ENCODE results near the gene C1orf56. TPM values are rescaled to one million over a fixed set of nuclear protein-coding genes. Genes with fewer than 3 reads are reported as not detected.
A peak's percentile ranks its signal among the peaks of the same experiment; 100 is the strongest.

The C1orf56 gene
- polyA plus RNA-seq, 1 of the 3 experiments (the other 2 are of a cell fraction): 5.5 TPM

DNA sequence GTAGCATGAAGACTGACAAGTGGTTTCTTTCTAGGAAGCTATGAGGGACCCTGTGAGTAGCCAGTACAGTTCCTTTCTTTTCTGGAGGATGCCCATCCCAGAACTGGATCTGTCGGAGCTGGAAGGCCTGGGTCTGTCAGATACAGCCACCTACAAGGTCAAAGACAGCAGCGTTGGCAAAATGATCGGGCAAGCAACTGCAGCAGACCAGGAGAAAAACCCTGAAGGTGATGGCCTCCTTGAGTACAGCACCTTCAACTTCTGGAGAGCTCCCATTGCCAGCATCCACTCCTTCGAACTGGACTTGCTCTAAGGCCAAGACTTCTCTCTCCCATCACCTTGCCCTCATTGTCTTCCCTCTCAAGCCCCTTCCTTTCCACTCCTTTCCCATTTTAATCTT lies 19.6 kb downstream of the C1orf56 start:
- no peak overlapping the region for H2AFZ ChIP-seq (ENCODE audit: low read depth)
- H3K4me2 ChIP-seq: no peak overlapping the region
- H3K9me3 ChIP-seq: no peaks in the 10 kb centered on the region
- H3K27me3 ChIP-seq (ENCODE audit: insufficient read depth): no peaks in the 10 kb centered on the region
- no peaks in the 10 kb centered on the region for H3K9me2 ChIP-seq
- H3K4me1 ChIP-seq (ENCODE audit: control insufficient read depth in 1 of 2, insufficient read depth in 2 of 2, low read depth in 1 of 2, low read length in 1 of 2): peaks cover 9 to 13% of the 10 kb centered on the region in 2 experiments
- H3K9ac ChIP-seq: no peak overlapping the region
- POLR2A ChIA-PET: interaction anchor here (0.6 kb wide), 1 partner anchor 89 kb away, joined by 3 read pairs; the partner anchor contains the start of gene TNFAIP8L2
- 100% methylated on average over 2 of the region's 4 CpGs for WGBS (ENCODE audit: low lambda C conversion rate)
- peak overlapping the region in 1 of 2 experiments; percentile 29; a peak in 1 of 4 replicates for H3K27ac ChIP-seq (ENCODE audit: low read depth in 2 of 2, low read length in 1 of 2)
- TF ChIP-seq TAF1 (IDR thresholded peaks at IDR 0.05; ENCODE audit: borderline replicate concordance, low read depth, low read length) (no peak), POLR2AphosphoS5 (IDR thresholded peaks at IDR 0.05; ENCODE audit: low read depth, low read length) (no peak), JUND (IDR thresholded peaks at IDR 0.05) (no peak)
- TF ChIP-seq, protein P1, sequence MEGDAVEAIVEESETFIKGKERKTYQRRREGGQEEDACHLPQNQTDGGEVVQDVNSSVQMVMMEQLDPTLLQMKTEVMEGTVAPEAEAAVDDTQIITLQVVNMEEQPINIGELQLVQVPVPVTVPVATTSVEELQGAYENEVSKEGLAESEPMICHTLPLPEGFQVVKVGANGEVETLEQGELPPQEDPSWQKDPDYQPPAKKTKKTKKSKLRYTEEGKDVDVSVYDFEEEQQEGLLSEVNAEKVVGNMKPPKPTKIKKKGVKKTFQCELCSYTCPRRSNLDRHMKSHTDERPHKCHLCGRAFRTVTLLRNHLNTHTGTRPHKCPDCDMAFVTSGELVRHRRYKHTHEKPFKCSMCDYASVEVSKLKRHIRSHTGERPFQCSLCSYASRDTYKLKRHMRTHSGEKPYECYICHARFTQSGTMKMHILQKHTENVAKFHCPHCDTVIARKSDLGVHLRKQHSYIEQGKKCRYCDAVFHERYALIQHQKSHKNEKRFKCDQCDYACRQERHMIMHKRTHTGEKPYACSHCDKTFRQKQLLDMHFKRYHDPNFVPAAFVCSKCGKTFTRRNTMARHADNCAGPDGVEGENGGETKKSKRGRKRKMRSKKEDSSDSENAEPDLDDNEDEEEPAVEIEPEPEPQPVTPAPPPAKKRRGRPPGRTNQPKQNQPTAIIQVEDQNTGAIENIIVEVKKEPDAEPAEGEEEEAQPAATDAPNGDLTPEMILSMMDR (IDR thresholded peaks at IDR 0.05): no peak
- TF ChIP-seq, protein P2, sequence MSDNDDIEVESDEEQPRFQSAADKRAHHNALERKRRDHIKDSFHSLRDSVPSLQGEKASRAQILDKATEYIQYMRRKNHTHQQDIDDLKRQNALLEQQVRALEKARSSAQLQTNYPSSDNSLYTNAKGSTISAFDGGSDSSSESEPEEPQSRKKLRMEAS (IDR thresholded peaks at IDR 0.05; ENCODE audit: low read depth): no peak
- TF ChIP-seq, protein P3, sequence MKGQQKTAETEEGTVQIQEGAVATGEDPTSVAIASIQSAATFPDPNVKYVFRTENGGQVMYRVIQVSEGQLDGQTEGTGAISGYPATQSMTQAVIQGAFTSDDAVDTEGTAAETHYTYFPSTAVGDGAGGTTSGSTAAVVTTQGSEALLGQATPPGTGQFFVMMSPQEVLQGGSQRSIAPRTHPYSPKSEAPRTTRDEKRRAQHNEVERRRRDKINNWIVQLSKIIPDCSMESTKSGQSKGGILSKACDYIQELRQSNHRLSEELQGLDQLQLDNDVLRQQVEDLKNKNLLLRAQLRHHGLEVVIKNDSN (IDR thresholded peaks at IDR 0.05; ENCODE audit: borderline replicate concordance, low read depth): no peak
- DNase-seq: no peak
- peaks cover 32% of the 10 kb centered on the region for H4K20me1 ChIP-seq (ENCODE audit: insufficient read depth)
- peaks cover 53% of the 10 kb centered on the region for H3F3A ChIP-seq (replicated peaks; ENCODE audit: insufficient read depth)
- peaks cover 21 to 45% of the 10 kb centered on the region in 2 experiments for H3K36me3 ChIP-seq (replicated peaks in 1 of 2; ENCODE audit: control insufficient read depth in 1 of 2, insufficient read depth in 2 of 2, low read length in 1 of 2)
- H3K4me3 ChIP-seq (ENCODE audit: low read depth in 2 of 2, low read length in 1 of 2): no peak overlapping the region
- CTCF ChIA-PET: interaction anchor here (0.7 to 1.9 kb wide), 4 partner anchors 19 to 89 kb away, joined by 3 to 8 read pairs (median 6); partner anchors contain the start of genes C1orf56, MINDY1 and TNFAIP8L2
- peaks cover 73% of the 10 kb centered on the region for H3K79me2 ChIP-seq (ENCODE audit: insufficient read depth)

DNA sequence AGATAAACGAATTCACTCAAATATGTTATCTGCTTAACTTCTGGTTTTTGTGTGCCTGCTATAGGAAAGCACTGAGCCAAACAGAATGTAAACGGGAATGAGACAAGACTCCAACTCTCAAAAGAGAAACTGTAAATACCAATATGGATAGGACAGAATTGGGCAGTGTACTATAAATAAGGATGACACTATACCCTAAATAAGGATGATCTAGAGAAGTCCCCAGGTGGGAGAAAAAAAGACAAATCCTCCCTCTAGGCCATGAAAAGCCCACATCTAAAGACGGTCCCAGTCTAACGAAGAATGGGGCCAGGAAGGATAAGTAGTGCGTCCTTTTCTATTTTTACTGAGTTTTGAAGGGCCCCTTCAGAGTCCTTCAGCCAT lies 21.5 kb downstream of the C1orf56 start:
- 87% methylated on average over 5 of the region's 5 CpGs for WGBS (ENCODE audit: low lambda C conversion rate)
- CTCF ChIA-PET: no interaction called here
- TF ChIP-seq SMC3 (IDR thresholded peaks at IDR 0.05; ENCODE audit: low read depth, low read length) (no peak), NFIC (IDR thresholded peaks at IDR 0.05; ENCODE audit: borderline replicate concordance) (no peak), GATA2 (CRISPR knock-in tag; IDR thresholded peaks at IDR 0.05) (no peak), MEF2A (IDR thresholded peaks at IDR 0.05; ENCODE audit: borderline replicate concordance, low read depth) (no peak), RXRA (IDR thresholded peaks at IDR 0.05; ENCODE audit: borderline replicate concordance, low read depth) (no peak), NRF1 (IDR thresholded peaks at IDR 0.05; ENCODE audit: low read depth, low read length) (no peak), EZH2phosphoT487 (IDR thresholded peaks at IDR 0.05; ENCODE audit: borderline replicate concordance, low read depth) (no peak), TEAD4 (IDR thresholded peaks at IDR 0.05; ENCODE audit: borderline replicate concordance, insufficient read depth) (no peak), FOXM1 (IDR thresholded peaks at IDR 0.05; ENCODE audit: low read depth) (no peak), JUND (IDR thresholded peaks at IDR 0.05) (no peak), RAD21 (IDR thresholded peaks at IDR 0.05; ENCODE audit: low read length) (no peak)
- TF ChIP-seq, protein P4, sequence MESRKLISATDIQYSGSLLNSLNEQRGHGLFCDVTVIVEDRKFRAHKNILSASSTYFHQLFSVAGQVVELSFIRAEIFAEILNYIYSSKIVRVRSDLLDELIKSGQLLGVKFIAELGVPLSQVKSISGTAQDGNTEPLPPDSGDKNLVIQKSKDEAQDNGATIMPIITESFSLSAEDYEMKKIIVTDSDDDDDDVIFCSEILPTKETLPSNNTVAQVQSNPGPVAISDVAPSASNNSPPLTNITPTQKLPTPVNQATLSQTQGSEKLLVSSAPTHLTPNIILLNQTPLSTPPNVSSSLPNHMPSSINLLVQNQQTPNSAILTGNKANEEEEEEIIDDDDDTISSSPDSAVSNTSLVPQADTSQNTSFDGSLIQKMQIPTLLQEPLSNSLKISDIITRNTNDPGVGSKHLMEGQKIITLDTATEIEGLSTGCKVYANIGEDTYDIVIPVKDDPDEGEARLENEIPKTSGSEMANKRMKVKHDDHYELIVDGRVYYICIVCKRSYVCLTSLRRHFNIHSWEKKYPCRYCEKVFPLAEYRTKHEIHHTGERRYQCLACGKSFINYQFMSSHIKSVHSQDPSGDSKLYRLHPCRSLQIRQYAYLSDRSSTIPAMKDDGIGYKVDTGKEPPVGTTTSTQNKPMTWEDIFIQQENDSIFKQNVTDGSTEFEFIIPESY (IDR thresholded peaks at IDR 0.05; ENCODE audit: borderline replicate concordance, low read depth): no peak
- TF ChIP-seq, protein P1 (IDR thresholded peaks at IDR 0.05): no peak
- TF ChIP-seq, protein P2 (IDR thresholded peaks at IDR 0.05; ENCODE audit: low read depth): no peak

More for the DNA sequence above, 21.5 kb downstream of the C1orf56 start:
- DNase-seq: no peak
- Histone ChIP-seq H3K9me2 (no peaks in the 10 kb centered on the region), H4K20me1 (ENCODE audit: insufficient read depth) (peaks cover 31% of the 10 kb centered on the region), H3K36me3 (replicated peaks in 1 of 2; ENCODE audit: control insufficient read depth in 1 of 2, insufficient read depth in 2 of 2, low read length in 1 of 2) (peaks cover 21 to 43% of the 10 kb centered on the region in 2 experiments), H3K4me1 (ENCODE audit: control insufficient read depth in 1 of 2, insufficient read depth in 2 of 2, low read depth in 1 of 2, low read length in 1 of 2) (peaks cover 5 to 12% of the 10 kb centered on the region in 2 experiments; a peak in 3 of 4 replicates), H3F3A (replicated peaks; ENCODE audit: insufficient read depth) (peaks cover 47% of the 10 kb centered on the region), H3K79me2 (ENCODE audit: insufficient read depth) (peaks cover 58% of the 10 kb centered on the region), H2AFZ (ENCODE audit: low read depth) (no peak overlapping the region), H3K27ac (ENCODE audit: low read depth in 2 of 2, low read length in 1 of 2) (peak overlapping the region in 1 of 2 experiments; percentile 91; a peak in 1 of 4 replicates), H3K9me3 (no peaks in the 10 kb centered on the region), H3K4me3 (ENCODE audit: low read depth in 2 of 2, low read length in 1 of 2) (no peak overlapping the region), H3K27me3 (ENCODE audit: insufficient read depth) (no peaks in the 10 kb centered on the region), H3K4me2 (no peak overlapping the region), H3K9ac (no peak overlapping the region)
- POLR2A ChIA-PET: no interaction called here

All from SK-N-SH (cell line).